ENCODE measurements around the gene BSG.

The BSG gene

DNA sequence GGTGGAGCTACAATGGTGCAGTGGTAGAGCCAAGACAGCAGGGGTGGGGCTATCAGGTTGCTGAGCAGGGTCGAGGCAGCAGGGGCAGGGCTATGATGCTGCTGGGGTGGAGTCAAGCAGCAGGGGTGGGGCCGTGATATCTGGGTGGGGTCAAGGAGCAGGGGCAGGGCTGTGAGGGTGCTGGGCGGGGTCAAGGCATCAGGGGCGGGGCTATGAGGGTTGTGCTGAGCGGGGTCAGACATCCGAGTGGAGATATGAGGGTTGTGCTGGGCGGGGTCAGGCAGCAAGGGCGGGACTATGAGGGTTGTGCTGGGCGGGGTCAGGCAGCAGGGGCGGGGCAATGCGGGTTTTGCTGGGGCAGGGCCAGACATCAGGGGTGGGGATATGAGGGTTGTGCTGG is 32.0 kb downstream of the BSG start:
- peak; percentile 51 for DNase-seq (ENCODE audit: low read depth)

DNA sequence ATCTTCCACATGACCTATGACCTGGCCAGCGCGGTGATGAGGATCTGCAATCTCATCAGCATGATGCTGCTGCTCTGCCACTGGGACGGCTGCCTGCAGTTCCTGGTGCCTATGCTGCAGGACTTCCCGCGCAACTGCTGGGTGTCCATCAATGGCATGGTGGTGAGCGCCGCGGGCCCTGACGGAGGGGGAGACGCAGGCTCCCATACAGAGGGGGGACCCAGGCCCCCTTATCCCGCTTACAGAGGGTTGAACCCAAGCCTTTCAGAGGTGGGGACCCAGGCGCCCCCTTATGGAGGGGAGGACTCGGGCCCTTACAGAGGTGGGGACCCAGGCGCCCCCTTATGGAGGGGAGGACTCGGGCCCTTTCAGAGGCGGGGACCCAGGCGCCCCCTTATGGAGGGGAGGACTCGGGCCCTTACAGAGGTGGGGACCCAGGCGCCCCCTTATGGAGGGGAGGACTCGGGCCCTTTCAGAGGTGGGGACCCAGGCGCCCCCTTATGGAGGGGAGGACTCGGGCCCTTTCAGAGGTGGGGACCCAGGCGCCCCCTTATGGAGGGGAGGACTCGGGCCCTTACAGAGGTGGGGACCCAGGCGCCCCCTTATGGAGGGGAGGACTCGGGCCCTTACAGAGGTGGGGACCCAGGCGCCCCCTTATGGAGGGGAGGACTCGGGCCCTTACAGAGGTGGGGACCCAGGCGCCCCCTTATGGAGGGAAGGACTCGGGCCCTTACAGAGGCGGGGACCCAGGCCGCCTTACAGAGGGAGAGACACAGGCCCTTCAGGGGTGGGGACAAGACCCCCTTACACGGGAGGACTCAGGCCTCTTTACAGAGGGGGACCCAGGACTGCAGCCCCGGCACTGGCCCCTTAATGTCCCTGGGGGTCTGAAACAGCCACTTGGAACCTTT is 32.9 kb downstream of the BSG start:
- peak; percentile 62 for DNase-seq (ENCODE audit: low read depth)

DNA sequence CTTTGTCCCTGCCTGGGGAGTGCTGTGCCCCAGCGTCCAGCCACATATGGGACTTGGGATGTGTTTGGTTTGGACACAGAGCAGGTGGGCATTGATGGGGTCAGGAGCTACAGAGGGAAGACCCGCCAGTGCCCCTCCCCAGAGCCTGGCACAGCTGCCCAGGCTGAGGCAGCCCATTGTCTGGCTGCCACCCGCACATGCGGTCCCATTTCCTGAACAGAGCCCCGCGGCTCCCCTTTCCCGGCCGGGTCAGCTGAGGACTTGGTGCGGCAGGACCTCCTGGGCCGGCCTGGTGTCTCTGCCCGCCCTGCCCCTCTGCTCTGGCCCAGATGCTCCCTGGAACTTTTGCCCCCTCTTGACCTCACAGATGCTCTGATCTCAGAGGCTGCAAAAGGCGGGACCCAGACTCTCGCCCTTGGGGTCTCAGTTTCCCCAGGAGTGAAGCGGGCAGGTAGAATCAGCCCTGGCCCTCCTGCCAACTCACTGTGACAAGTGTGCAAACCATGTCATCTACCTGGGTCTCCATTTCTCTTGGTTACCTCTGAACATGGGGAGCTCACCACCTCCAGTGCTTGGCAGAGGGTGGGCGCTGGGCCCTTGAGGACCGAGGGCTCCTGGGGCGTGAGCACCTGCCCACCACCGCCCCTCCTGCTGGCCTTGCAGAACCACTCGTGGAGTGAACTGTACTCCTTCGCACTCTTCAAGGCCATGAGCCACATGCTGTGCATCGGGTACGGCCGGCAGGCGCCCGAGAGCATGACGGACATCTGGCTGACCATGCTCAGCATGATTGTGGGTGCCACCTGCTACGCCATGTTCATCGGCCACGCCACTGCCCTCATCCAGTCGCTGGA is 35.1 kb downstream of the BSG start:
- no peak for DNase-seq (ENCODE audit: low read depth)

DNA sequence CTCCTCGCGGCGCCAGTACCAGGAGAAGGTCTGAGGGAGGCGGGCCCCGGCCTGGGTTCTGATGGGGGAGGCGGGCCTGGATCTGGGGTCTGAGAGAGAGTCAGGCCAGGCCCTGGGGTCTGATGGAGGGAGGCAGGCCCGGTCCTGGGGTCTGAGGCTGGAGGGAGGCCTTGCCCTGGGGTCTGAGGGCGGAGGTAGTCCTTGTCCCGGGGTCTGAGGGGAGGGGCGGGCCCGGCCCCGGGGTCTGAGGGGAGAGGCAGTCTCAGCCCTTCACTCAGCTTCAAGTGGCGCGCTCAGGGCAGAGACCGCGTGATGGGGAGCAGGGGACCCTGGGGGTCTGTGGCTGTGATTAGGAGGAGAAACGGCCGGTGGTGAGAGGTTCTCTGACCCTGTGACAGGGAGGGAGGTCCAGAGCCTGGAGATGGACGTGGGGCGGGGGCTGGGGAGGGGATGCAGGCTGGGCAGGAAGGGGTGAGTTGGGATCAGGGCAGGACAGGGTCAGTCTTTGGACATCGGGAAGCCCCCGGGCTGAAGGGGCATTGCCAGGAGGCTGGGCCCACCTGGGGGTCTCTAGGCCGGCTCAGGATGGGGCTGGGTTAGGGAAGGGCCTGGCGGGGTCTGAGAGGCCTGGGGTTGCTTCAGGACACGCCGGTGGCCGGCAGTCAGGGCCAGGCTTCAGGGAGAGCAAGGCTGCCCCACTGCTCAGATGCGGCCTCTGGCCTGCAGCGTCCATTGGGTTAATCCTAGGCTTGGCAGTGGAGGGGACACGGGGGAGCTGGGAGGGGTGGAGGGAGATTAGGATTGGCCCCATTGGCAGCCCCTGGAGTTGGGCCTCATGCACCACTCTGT is 36.0 kb downstream of the BSG start:
- no peak for DNase-seq (ENCODE audit: low read depth)

DNA sequence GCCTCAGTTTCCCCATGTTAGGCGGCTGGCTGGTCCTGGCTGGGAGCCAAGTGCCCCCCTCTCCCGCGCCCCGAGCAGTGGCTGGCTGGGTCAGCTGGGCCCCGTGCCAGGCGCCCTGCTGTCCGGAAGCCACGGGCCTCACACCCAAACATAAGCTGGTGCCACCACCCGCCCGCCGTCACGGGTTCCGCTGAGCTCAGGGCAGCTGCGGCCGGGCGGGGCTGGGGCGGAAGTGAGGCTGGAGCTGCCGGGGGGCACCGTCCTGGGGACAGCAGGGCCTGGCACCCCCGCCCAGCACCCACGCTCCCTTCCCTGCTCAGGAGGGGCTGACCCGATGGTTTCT is 36.6 kb downstream of the BSG start:
- no peak for DNase-seq (ENCODE audit: low read depth)

DNA sequence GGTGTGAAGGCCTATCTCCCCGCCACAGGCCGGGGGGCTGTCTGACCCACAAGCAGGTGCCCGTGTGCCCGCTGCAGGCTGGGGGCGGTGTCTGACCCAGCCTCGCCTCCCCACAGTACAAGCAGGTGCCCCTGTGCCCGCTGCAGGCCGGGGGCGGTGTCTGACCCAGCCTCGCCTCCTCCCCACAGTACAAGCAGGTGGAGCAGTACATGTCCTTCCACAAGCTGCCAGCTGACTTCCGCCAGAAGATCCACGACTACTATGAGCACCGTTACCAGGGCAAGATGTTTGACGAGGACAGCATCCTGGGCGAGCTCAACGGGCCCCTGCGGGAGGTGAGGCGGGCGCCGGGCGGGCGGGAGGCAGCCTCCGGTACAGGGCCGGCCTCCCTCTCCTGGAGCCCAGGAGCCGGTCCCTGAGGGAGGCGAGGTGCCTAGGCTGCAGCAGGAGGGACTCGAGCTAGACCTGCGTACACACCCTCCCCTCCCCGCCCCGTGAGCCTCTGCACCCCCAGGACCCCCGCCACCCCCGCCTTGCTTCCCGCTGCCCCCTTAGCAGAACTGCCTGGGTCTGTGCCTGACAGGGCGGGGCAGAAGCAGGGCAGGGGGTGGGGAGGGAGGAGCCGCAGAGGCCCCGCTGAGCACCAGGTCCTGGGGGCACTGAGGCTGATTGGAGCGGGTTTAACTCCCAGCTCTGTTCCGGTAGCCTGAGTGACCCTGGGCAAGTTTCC is 37.8 kb downstream of the BSG start:
- peak; percentile 28 for DNase-seq (ENCODE audit: low read depth)

DNA sequence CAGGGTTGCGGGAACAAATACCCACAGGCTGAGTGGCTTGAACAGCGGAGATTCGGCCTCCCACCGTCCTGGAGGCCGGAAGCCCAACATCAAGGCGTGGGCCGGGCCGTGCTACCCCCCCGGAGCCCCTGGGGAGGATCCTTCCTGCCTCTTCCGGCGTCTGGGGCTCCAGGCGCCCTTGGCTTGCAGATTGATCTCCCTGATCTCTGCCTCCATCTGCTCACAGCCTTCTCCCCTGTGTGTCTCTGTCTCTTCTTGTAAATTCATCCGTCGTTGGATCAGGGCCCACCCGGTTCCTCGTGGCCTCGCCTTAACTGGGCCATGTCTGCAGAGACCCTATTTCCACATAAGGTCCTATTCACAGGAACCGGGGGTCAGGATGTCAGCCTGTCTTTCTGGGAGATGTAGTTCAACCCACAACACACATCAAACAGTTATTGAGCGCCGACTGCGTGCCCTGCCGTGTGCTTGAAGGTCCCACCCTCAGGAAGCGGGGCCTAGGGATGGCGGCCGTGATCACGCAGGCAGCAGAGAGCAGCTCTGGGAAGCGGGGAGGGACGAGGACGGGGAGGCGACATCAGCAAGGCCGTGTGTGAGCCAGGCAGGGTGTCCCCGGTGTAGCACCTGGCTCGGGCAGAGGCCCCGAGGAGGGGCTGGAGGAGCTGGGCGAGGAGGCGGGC is 38.5 kb downstream of the BSG start:
- peak; percentile 57 for DNase-seq (ENCODE audit: low read depth)

DNA sequence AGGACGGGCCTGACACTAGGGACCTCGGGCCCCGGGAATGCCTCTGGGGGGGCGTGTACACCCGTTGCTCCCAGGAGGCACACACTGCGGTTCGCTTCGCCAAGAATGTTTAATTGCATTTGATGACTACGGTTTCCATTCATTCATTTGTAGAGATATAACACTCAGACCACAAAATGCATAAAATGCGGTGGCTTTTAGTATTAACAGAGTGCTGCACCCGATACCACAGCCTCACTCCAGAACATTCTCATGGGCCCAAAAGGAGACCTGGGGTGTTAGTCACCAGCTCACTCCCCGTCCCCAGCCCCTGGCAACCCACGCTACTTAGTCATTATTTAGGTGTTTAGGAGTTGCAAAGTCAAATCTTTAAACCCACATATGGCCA is 39.1 kb downstream of the BSG start:
- DNase-seq (ENCODE audit: low read depth), result peak; percentile 68

DNA sequence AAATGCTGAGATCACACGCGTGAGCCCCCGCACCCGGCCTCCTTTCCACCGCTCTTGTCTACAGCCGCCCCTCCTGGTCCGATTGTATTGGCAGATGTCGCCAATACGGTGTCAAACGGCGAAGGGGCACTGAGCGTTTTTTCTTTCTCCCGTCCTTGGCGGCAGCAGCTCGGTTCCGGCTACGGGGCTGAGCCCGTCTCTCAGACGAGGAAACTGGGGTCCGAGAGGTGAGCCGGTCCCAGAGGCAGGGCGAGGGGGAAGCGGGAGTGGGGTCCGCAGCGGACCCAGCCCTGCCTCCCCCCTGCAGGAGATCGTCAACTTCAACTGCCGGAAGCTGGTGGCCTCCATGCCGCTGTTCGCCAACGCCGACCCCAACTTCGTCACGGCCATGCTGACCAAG is 40.5 kb downstream of the BSG start:
- DNase-seq (ENCODE audit: low read depth), result no peak

DNA sequence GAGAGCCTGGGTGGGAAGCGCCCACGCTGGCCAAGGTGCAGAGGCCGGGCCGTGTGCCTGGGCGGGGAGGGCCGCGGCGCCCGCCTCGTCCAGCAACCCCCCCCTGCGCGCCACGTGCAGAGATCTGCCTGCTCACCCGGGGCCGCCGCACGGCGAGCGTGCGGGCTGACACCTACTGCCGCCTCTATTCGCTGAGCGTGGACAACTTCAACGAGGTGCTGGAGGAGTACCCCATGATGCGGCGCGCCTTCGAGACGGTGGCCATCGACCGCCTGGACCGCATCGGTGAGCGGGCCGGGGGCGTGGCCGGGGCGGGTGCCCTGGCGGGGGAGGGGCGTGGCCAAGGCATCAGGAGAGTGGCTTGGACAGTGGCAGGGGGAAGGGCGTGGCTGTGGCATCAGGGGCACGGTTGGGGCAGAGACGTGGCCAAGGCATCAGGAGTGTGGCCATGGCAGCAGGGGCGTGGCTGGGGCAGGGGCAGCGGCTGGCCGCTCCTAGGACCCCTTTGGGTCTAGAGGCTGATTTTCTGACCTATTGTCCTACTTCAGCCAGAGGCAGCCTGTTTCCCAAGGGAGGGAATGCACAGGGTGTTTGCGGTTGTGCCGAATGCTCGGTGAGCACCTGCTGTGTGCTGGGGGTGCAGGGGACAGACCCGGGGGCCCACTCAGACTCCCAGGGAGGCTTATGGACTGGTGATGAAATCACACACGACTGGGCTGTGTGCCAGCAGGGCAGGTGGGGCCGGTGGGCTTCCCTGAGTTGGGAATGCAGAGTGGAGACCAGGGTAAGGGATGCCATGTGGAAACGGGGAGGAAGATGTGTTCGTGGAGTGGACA is 41.6 kb downstream of the BSG start:
- DNase-seq (ENCODE audit: low read depth), result no peak

DNA sequence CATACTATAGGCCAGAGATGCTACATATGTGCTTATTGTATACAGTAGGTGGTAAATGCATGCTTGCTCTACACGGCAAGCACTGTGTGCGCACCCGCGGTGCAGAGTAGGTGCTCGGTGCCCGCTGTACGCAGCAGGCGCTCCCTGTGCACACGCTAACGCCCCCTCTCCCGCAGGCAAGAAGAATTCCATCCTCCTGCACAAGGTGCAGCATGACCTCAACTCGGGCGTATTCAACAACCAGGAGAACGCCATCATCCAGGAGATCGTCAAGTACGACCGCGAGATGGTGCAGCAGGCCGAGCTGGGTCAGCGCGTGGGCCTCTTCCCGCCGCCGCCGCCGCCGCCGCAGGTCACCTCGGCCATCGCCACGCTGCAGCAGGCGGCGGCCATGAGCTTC is 43.2 kb downstream of the BSG start:
- DNase-seq (ENCODE audit: low read depth), result no peak

DNA sequence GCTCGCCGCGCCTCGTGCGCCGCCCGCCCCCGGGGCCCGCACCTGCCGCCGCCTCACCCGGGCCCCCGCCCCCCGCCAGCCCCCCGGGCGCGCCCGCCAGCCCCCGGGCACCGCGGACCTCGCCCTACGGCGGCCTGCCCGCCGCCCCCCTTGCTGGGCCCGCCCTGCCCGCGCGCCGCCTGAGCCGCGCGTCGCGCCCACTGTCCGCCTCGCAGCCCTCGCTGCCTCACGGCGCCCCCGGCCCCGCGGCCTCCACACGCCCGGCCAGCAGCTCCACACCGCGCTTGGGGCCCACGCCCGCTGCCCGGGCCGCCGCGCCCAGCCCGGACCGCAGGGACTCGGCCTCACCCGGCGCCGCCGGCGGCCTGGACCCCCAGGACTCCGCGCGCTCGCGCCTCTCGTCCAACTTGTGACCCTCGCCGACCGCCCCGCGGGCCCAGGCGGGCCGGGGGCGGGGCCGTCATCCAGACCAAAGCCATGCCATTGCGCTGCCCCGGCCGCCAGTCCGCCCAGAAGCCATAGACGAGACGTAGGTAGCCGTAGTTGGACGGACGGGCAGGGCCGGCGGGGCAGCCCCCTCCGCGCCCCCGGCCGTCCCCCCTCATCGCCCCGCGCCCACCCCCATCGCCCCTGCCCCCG is 43.8 kb downstream of the BSG start:
- no peak for DNase-seq (ENCODE audit: low read depth)

DNA sequence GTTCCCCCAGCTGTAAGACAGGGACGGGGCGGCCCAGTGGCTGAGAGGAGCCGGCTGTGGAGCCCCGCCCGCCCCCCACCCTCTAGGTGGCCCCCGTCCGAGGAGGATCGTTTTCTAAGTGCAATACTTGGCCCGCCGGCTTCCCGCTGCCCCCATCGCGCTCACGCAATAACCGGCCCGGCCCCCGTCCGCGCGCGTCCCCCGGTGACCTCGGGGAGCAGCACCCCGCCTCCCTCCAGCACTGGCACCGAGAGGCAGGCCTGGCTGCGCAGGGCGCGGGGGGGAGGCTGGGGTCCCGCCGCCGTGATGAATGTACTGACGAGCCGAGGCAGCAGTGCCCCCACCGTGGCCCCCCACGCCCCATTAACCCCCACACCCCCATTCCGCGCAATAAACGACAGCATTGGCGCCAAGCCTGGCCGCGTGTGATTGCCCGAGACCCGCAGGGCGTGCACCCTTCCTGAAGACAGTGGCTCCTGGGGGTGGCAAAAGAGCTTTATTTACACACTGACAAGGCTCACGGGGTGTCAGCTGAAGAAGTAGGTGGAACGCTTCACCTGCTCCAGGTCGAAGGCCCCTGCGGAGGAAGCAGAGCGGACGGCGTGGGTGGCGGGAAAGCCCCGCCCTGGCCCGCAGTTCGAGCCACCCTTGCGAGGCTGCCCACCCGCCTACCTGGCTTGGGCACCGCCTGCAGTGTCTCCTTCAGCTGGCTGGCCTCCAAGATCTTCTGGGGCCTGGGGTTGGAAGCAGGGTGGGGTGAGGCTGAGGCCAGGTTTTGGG is 44.5 kb downstream of the BSG start:
- DNase-seq (ENCODE audit: low read depth), result no peak

DNA sequence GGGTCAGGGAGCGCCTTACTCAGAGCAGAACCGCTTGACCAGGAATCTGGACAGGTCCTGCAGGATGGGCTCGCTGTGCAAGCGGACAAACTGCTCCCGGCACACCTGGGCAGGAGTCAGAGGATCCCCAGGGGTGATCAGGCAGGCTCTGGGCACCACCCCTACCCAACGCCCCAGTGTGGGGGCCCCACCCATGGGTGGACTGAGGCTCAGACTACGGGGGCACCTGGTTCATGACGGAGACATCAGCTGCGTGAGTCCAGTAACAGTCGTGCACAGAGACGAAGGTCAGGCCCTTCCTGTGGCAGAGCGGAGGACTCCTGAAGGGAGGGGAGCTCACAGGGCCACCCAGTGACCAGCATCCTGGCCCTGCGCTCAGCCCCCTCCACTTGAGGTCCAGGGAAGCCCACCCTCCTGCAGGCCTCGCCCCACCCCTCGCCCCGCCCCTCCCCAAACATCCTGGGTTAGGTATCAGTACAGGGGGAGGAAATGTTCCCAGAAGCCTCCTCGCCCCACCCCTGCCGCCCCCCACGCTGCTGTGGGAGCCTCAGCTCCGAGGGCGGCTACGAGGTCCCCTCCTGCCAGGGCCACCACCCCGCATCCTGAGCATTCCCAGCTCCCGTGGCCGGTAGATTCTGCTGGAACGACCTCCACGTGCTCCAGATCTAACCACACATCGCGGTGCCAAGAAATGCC is 45.3 kb downstream of the BSG start:
- DNase-seq (ENCODE audit: low read depth), result no peak

DNA sequence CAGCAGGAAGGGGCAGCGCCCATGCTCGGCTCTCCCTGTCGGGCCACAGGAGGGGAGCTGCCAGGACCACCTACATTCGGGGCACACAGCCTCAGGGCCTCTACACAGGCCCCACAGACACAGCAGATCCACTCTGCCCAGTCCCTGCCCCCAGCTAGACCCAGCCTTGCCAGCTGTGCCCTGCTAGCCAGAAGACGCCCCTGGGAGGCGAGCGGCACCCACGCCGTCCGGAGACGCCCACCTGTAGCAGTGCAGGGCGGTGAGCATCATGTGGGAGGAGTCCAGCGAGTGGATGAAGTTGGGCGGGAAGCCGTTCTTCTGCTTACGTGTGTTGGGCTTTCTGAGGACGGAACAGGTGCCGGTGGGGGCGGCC is 45.8 kb downstream of the BSG start:
- no peak for DNase-seq (ENCODE audit: low read depth)

DNA sequence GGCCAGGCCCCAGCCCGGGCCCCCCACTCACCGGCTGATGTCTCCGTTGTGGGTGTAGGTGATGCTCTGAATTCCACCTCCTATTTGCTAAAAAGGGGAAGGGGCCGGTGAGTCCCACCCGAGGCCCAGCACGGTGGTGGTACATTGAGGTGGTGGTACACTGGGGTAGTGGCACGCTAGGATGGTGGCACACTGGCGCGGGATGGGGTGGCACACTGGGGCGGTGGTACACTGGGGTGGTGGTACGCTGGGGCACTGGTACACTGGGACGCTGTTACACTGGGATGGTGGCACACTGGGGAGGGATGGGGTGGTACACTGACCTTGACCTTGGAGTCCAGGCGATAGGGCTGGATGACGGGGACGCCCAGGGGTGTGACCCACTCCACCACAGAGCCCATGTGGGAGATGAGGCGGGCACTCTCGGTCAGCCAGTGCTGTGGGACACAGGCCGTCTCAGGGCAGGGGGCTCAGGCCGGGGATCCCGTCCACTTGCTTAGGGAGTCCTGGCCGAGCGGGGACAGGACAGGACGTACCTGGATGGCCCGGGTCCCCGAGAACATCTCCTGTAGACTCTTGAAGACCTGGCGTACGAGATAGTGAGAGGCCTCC is 46.4 kb downstream of the BSG start:
- no peak for DNase-seq (ENCODE audit: low read depth)

DNA sequence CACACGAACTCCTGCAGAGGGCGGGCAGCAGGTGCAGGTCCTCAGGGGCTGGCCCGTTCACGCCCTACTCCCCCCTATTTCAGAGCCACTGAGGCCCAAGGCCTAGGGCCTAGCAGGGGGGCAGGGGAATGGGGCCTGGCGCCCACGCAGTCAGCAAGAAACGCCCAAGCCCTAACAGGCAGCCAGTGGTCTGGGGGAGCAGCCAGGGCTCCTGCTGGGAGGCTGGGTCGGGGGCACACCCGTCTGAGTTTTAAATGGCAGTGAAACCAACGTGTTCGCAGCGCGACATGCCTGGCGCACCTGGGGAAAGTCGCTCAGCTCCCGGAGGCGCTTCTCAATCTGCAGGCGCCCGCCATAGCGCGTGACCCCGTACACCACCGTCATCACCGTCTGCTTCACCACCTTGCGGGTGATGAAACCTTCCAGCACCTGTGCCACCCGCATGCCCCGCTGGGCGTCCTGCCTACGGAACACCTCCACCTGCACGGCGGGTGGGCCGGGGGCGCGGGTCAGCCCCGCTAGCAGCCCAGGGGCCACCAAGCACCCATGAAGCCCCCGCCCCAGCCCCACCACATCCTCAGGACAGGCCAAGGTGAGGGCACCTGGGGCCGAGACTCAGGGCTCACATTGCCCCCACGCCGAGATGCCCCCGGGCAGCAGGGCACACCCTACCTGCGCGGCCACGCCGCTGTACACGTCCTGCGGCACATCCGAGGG is 47.0 kb downstream of the BSG start:
- DNase-seq (ENCODE audit: low read depth), result no peak

Measured in activated T-cell treated with anti-CD3 and anti-CD28 coated beads for 48 hours (primary cell).